ENCODE measurements around the gene TDP2.

TDP2 gene

DNA sequence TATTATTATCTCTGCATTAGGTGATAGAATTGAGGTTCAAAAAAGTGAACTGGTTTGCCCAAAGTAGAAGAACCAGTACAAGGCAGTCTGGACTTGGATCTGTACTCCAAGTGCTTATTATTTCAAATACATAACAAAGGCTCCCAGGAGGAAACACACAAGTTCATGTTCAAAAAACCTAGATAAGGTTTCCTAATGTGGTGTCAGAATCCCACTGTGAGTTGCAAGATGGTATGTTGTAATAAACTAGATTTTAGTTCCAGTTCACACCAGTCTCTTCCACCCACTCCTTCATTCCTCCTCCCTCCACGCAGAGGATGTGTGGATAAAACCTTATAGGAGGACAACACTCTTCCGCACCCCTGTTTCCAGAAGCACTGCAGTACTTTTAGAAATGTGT, 63.5 kb downstream of the TDP2 start:
- no peak overlapping the region for H3K4me3 ChIP-seq (ENCODE audit: control insufficient read depth, low read depth, low read length)
- TF ChIP-seq CTCF (conservative IDR thresholded peaks at IDR 0.05; ENCODE audit: control insufficient read depth, insufficient read depth, low read depth, low read length), result no peak
- DNase-seq (ENCODE audit: low read depth), result no peak

DNA sequence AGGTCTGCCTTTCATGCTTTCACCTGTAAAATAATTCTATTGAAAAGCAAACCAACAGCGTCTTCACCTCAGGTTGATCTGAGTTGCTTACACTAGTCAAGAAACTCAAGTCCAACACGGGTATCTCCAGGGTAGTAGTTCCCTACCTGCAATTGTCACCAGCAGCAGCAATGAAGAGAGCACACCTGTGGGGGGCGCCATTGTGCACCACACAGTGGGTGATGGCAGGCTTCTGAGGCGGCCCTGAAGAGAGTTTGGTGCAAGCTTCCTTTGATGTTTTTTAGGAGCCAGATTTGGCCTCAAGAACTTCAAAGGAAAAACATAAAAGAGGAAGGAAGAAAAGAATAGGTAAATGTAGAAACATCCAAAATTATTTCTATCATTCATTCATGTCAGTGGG, 65.8 kb downstream of the TDP2 start:
- no peak for DNase-seq (ENCODE audit: low read depth)
- no peak for TF ChIP-seq CTCF (conservative IDR thresholded peaks at IDR 0.05; ENCODE audit: control insufficient read depth, insufficient read depth, low read depth, low read length)
- H3K4me3 ChIP-seq (ENCODE audit: control insufficient read depth, low read depth, low read length), result no peak overlapping the region

Data from fibroblast of mammary gland (primary cell).